SK-N-SH (cell line): ENCODE measurements around the gene TSC1. TPM values are rescaled to one million over a fixed set of nuclear protein-coding genes. Genes with fewer than 3 reads are reported as not detected.

Source experiments
- CTCF ChIA-PET: fragments of 300-600, 350-600 bp; formaldehyde crosslinking; extraction: SDS; loops from one replicate; lab custom pipeline; 2021; lab: Yijun Ruan, JAX
- POLR2A ChIA-PET: fragments of 350-600 bp; sonication (Branson Sonifier 250); formaldehyde crosslinking; extraction: SDS; loops from one replicate; lab custom pipeline; 2020; ENCODE audit warnings: antibody characterized with exemption, inconsistent platforms; lab: Yijun Ruan, JAX
- DNase-seq: peaks from one replicate; pipeline ENCODE4 v3.0.0; 2012
- H2AFZ ChIP-seq: fragments of 200-600 bp; sonication (generic); 2 replicates; pipeline ENCODE4 v1.8.1; 2016; ENCODE audit warnings: antibody characterized with exemption, mild to moderate bottlenecking, low read depth
- H3F3A ChIP-seq: fragments of 200-600 bp; sonication (generic); replicated peaks from 2 replicates; pipeline ENCODE3; 2016; ENCODE audit warnings: antibody characterized with exemption, mild to moderate bottlenecking; ENCODE audit not compliant: insufficient read depth
- H3K27ac ChIP-seq, 2 experiments: fragments of 200-500 bp in 1 of 2; fragments of 200-600 bp in 1 of 2; sonication (Bioruptor generic) in 1 of 2; sonication (generic), shearing (Covaris generic) in 1 of 2; 2 replicates each; pipeline versions ENCODE4 v1.5.1 to v1.6.1; 2014 to 2016; ENCODE audit warnings: low read depth in 2 of 2, inconsistent platforms in 1 of 2, low read length in 1 of 2, mild to moderate bottlenecking in 1 of 2, mixed read lengths in 1 of 2
- H3K27me3 ChIP-seq: fragments of 200-600 bp; sonication (generic), shearing (Covaris generic); 2 replicates; pipeline ENCODE4 v1.6.1; 2016; ENCODE audit warnings: mixed run types; ENCODE audit not compliant: insufficient read depth
- H3K36me3 ChIP-seq, 2 experiments: fragments of 200-500 bp in 1 of 2; fragments of 200-600 bp in 1 of 2; sonication (Bioruptor generic) in 1 of 2; sonication (generic) in 1 of 2; replicated peaks in 1 of 2; 2 replicates each; pipeline versions ENCODE3 to v1.5.1; 2014 to 2016; ENCODE audit warnings: low read length in 1 of 2, mild to moderate bottlenecking in 1 of 2; ENCODE audit not compliant: insufficient read depth in 2 of 2, control insufficient read depth in 1 of 2
- H3K4me1 ChIP-seq, 2 experiments: fragments of 200-500 bp in 1 of 2; fragments of 200-600 bp in 1 of 2; sonication (Bioruptor generic) in 1 of 2; sonication (generic), shearing (Covaris generic) in 1 of 2; 2 replicates each; pipeline versions ENCODE4 v1.5.1 to v1.6.1; 2014 to 2016; ENCODE audit warnings: low read depth in 1 of 2, low read length in 1 of 2, mixed run types in 1 of 2; ENCODE audit not compliant: insufficient read depth in 2 of 2, control insufficient read depth in 1 of 2
- H3K4me2 ChIP-seq: fragments of 200-600 bp; sonication (generic), shearing (Covaris generic); 2 replicates; pipeline ENCODE4 v1.6.1; 2017; ENCODE audit warnings: mixed run types
- H3K4me3 ChIP-seq, 2 experiments: fragments of 200-500 bp in 1 of 2; fragments of 200-600 bp in 1 of 2; sonication (Bioruptor generic) in 1 of 2; sonication (generic), shearing (Covaris generic) in 1 of 2; 2 replicates each; pipeline versions ENCODE4 v1.5.1 to v1.8.1; 2014 to 2016; ENCODE audit warnings: low read depth in 2 of 2, inconsistent platforms in 1 of 2, low read length in 1 of 2, mild to moderate bottlenecking in 1 of 2, mixed read lengths in 1 of 2, moderate library complexity in 1 of 2
- H3K79me2 ChIP-seq: fragments of 200-600 bp; sonication (generic); 2 replicates; pipeline ENCODE4 v1.8.1; 2017; ENCODE audit warnings: mild to moderate bottlenecking; ENCODE audit not compliant: insufficient read depth
- H3K9ac ChIP-seq: fragments of 200-600 bp; sonication (generic); 2 replicates; pipeline ENCODE4 v1.6.1; 2017; ENCODE audit warnings: mixed run types
- H3K9me2 ChIP-seq: fragments of 200-600 bp; sonication (generic); 2 replicates; pipeline ENCODE4 v1.6.1; 2017; ENCODE audit warnings: mixed run types
- H3K9me3 ChIP-seq: fragments of 200-600 bp; sonication (generic); 2 replicates; pipeline ENCODE4 v1.6.1; 2017; ENCODE audit warnings: mixed run types, mild to moderate bottlenecking, moderate library complexity
- H4K20me1 ChIP-seq: fragments of 200-600 bp; sonication (generic); 2 replicates; pipeline ENCODE4 v1.6.1; 2017; ENCODE audit warnings: mild to moderate bottlenecking, mixed run types; ENCODE audit not compliant: insufficient read depth
- EZH2phosphoT487 ChIP-seq: fragments of 200-600 bp; sonication (generic); IDR thresholded peaks from 2 replicates; pipeline ENCODE4 v1.6.1; 2017; ENCODE audit warnings: low read depth, mixed run types, mild to moderate bottlenecking, antibody characterized with exemption, moderate library complexity, borderline replicate concordance
- FOXM1 ChIP-seq: IDR thresholded peaks from 2 replicates; pipeline ENCODE4 v1.4.0; 2012; ENCODE audit warnings: low read depth, mild to moderate bottlenecking
- MEF2A ChIP-seq: IDR thresholded peaks from 2 replicates; pipeline ENCODE4 v1.4.0; 2012; ENCODE audit warnings: low read depth, borderline replicate concordance
- RCOR1 ChIP-seq: fragments of 150-350 bp; IDR thresholded peaks from 2 replicates; pipeline ENCODE4 v1.6.1; 2017; ENCODE audit warnings: antibody characterized with exemption, low read length
- RFX5 ChIP-seq: IDR thresholded peaks from 2 replicates; pipeline ENCODE4 v1.6.1; 2012; ENCODE audit warnings: mild to moderate bottlenecking, improper control_type of control experiment, low read length
- RXRA ChIP-seq: IDR thresholded peaks from 2 replicates; pipeline ENCODE4 v1.4.0; 2012; ENCODE audit warnings: low read depth, mild to moderate bottlenecking, borderline replicate concordance
- SMC3 ChIP-seq: IDR thresholded peaks from 2 replicates; pipeline ENCODE4 v1.6.1; 2012; ENCODE audit warnings: low read depth, low read length, improper control_type of control experiment
- TAF1 ChIP-seq: IDR thresholded peaks from 2 replicates; pipeline ENCODE4 v1.6.1; 2012; ENCODE audit warnings: low read depth, mild to moderate bottlenecking, low read length, moderate library complexity, borderline replicate concordance
- TCF12 ChIP-seq: IDR thresholded peaks from 2 replicates; pipeline ENCODE4 v1.4.0; 2012
- TEAD4 ChIP-seq: IDR thresholded peaks from 2 replicates; pipeline ENCODE4 v1.4.0; 2012; ENCODE audit warnings: mild to moderate bottlenecking, borderline replicate concordance; ENCODE audit not compliant: insufficient read depth
- YY1 ChIP-seq: IDR thresholded peaks from 2 replicates; pipeline ENCODE4 v1.4.0; 2012; ENCODE audit warnings: low read depth, mild to moderate bottlenecking
- WGBS: methylation state at CpG from one replicate; pipeline ENCODE4 v1.1.6; 2017; ENCODE audit warnings: low lambda C conversion rate; 5-methylcytosine and 5-hydroxymethylcytosine counted together
- polyA plus RNA-seq, 3 experiments: library from polyadenylated mRNA; depleted of rRNA; stranded (reverse); fragments of >200 nt; gene quantifications; 2 replicates each; pipeline ENCODE4 v1.2.3, GENCODE V29; 2012
- TF ChIP-seq, protein P1 (sequence below): fragments of 150-350 bp; IDR thresholded peaks from 2 replicates; pipeline ENCODE4 v1.6.1; 2017; ENCODE audit warnings: antibody characterized with exemption, low read length, low read depth, borderline replicate concordance
- TF ChIP-seq, protein P2 (sequence below): IDR thresholded peaks from 2 replicates; pipeline ENCODE4 v1.4.0; 2012; ENCODE audit warnings: low read depth
- TF ChIP-seq, protein P3 (sequence below): IDR thresholded peaks from 2 replicates; pipeline ENCODE4 v1.4.0; 2012; ENCODE audit warnings: low read depth, borderline replicate concordance
- TF ChIP-seq, protein P4 (sequence below): fragments of 200-600 bp; sonication (generic); IDR thresholded peaks from 2 replicates; pipeline ENCODE4 v1.6.1; 2017; ENCODE audit warnings: antibody characterized with exemption, mild to moderate bottlenecking, moderate library complexity
- TF ChIP-seq, protein P5 (sequence below): IDR thresholded peaks from 2 replicates; pipeline ENCODE4 v1.6.1; 2012; ENCODE audit warnings: mild to moderate bottlenecking, low read depth, low read length, moderate library complexity
- TF ChIP-seq, protein P6 (sequence below): fragments of 150-350 bp; IDR thresholded peaks from 2 replicates; pipeline ENCODE4 v1.6.1; 2016; ENCODE audit warnings: mild to moderate bottlenecking, low read depth, low read length

TSC1 gene
- polyA plus RNA-seq, 1 of the 3 experiments (the other 2 are of a cell fraction) = 18.3 TPM

DNA sequence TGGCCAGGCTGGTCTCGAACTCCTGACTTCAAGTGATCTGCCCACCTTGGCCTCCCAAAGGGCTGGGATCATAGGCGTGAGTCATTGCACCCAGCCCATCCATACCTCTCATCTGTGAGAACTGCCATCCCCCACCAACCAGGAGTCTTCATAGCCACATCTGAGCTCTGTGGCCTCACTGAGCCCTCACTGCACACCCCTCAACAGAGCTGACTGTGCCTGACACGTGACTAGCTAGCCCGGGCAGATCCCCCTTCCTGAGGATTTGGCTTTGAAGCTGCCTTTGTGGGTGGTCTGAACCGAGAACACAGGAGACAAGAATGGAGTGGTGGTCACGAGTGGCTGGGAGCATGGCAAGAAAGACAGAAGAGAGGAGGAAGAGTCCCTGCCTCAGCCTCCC is 81.9 kb downstream of the TSC1 start:
- POLR2A ChIA-PET = no interaction called here
- Histone ChIP-seq H3K4me1 (peaks cover 0 to 18% of the 10 kb centered on the region in 2 experiments; a peak in 1 of 4 replicates), H3K27ac (no peak overlapping the region), H3K79me2 (no peaks in the 10 kb centered on the region), H3K9me2 (no peaks in the 10 kb centered on the region), H3K4me3 (no peak overlapping the region), H4K20me1 (no peaks in the 10 kb centered on the region), H3K9ac (no peak overlapping the region), H2AFZ (no peak overlapping the region), H3K9me3 (no peaks in the 10 kb centered on the region), H3K27me3 (no peaks in the 10 kb centered on the region), H3K36me3 (no peaks in the 10 kb centered on the region), H3F3A (no peaks in the 10 kb centered on the region), H3K4me2 (no peak overlapping the region)
- DNase-seq = no peak
- CTCF ChIA-PET = interaction anchor here (0.6 to 1.6 kb wide), 4 partner anchors 10 to 730 kb away, joined by 3 to 4 read pairs (median 4); no protein-coding TSS in a partner anchor
- TF ChIP-seq, protein P1, sequence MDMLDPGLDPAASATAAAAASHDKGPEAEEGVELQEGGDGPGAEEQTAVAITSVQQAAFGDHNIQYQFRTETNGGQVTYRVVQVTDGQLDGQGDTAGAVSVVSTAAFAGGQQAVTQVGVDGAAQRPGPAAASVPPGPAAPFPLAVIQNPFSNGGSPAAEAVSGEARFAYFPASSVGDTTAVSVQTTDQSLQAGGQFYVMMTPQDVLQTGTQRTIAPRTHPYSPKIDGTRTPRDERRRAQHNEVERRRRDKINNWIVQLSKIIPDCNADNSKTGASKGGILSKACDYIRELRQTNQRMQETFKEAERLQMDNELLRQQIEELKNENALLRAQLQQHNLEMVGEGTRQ = no peak
- WGBS = 75% methylated on average over 6 of the region's 6 CpGs

DNA sequence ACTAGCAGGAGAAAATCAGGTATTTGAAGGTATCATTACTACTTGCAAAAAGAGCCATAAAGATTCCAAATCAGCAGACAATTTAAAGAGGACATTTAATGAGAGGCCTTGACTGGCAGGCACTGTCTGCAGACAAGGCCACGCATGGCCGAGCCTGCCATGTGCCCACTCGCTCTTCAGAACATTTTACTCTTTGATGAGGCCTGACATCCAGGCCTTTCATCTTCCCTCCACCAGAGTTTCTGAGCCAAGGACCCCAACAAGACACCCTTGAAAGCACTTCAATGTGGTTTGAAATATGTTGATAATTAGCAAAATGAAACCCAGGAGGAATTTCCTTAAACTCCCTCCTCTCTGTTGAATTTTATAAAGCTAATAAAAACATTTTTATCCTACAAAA is 82.8 kb downstream of the TSC1 start:
- WGBS = 82% methylated on average over 3 of the region's 3 CpGs
- Histone ChIP-seq H3K9ac (no peak overlapping the region), H3K9me3 (no peaks in the 10 kb centered on the region), H3K36me3 (no peaks in the 10 kb centered on the region), H2AFZ (no peak overlapping the region), H3K4me1 (peaks cover 0 to 22% of the 10 kb centered on the region in 2 experiments; a peak in 1 of 4 replicates), H3K4me3 (no peak overlapping the region), H3K27ac (no peak overlapping the region), H3K79me2 (no peaks in the 10 kb centered on the region), H3K27me3 (no peaks in the 10 kb centered on the region), H3F3A (no peaks in the 10 kb centered on the region), H3K4me2 (no peak overlapping the region), H4K20me1 (no peaks in the 10 kb centered on the region), H3K9me2 (no peaks in the 10 kb centered on the region)
- CTCF ChIA-PET = interaction anchor here (0.6 to 1.8 kb wide), 5 partner anchors 10 to 729 kb away, joined by 3 to 5 read pairs (median 4); no protein-coding TSS in a partner anchor
- no peak for TF ChIP-seq EZH2phosphoT487
- TF ChIP-seq, protein P2, sequence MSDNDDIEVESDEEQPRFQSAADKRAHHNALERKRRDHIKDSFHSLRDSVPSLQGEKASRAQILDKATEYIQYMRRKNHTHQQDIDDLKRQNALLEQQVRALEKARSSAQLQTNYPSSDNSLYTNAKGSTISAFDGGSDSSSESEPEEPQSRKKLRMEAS = no peak
- TF ChIP-seq FOXM1 = no peak
- no peak for TF ChIP-seq TAF1
- TF ChIP-seq, protein P3, sequence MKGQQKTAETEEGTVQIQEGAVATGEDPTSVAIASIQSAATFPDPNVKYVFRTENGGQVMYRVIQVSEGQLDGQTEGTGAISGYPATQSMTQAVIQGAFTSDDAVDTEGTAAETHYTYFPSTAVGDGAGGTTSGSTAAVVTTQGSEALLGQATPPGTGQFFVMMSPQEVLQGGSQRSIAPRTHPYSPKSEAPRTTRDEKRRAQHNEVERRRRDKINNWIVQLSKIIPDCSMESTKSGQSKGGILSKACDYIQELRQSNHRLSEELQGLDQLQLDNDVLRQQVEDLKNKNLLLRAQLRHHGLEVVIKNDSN = no peak
- no peak for TF ChIP-seq RCOR1
- TF ChIP-seq, protein P1 = no peak
- TF ChIP-seq RXRA = no peak
- TF ChIP-seq, protein P4, sequence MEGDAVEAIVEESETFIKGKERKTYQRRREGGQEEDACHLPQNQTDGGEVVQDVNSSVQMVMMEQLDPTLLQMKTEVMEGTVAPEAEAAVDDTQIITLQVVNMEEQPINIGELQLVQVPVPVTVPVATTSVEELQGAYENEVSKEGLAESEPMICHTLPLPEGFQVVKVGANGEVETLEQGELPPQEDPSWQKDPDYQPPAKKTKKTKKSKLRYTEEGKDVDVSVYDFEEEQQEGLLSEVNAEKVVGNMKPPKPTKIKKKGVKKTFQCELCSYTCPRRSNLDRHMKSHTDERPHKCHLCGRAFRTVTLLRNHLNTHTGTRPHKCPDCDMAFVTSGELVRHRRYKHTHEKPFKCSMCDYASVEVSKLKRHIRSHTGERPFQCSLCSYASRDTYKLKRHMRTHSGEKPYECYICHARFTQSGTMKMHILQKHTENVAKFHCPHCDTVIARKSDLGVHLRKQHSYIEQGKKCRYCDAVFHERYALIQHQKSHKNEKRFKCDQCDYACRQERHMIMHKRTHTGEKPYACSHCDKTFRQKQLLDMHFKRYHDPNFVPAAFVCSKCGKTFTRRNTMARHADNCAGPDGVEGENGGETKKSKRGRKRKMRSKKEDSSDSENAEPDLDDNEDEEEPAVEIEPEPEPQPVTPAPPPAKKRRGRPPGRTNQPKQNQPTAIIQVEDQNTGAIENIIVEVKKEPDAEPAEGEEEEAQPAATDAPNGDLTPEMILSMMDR = no peak
- TF ChIP-seq YY1 = no peak
- no peak for TF ChIP-seq TCF12
- TF ChIP-seq, protein P5, sequence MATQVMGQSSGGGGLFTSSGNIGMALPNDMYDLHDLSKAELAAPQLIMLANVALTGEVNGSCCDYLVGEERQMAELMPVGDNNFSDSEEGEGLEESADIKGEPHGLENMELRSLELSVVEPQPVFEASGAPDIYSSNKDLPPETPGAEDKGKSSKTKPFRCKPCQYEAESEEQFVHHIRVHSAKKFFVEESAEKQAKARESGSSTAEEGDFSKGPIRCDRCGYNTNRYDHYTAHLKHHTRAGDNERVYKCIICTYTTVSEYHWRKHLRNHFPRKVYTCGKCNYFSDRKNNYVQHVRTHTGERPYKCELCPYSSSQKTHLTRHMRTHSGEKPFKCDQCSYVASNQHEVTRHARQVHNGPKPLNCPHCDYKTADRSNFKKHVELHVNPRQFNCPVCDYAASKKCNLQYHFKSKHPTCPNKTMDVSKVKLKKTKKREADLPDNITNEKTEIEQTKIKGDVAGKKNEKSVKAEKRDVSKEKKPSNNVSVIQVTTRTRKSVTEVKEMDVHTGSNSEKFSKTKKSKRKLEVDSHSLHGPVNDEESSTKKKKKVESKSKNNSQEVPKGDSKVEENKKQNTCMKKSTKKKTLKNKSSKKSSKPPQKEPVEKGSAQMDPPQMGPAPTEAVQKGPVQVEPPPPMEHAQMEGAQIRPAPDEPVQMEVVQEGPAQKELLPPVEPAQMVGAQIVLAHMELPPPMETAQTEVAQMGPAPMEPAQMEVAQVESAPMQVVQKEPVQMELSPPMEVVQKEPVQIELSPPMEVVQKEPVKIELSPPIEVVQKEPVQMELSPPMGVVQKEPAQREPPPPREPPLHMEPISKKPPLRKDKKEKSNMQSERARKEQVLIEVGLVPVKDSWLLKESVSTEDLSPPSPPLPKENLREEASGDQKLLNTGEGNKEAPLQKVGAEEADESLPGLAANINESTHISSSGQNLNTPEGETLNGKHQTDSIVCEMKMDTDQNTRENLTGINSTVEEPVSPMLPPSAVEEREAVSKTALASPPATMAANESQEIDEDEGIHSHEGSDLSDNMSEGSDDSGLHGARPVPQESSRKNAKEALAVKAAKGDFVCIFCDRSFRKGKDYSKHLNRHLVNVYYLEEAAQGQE = no peak
- no peak for TF ChIP-seq MEF2A
- no peak for TF ChIP-seq TEAD4
- TF ChIP-seq SMC3 = no peak
- TF ChIP-seq, protein P6, sequence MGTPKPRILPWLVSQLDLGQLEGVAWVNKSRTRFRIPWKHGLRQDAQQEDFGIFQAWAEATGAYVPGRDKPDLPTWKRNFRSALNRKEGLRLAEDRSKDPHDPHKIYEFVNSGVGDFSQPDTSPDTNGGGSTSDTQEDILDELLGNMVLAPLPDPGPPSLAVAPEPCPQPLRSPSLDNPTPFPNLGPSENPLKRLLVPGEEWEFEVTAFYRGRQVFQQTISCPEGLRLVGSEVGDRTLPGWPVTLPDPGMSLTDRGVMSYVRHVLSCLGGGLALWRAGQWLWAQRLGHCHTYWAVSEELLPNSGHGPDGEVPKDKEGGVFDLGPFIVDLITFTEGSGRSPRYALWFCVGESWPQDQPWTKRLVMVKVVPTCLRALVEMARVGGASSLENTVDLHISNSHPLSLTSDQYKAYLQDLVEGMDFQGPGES = no peak
- TF ChIP-seq RFX5 = no peak
- DNase-seq = no peak
- POLR2A ChIA-PET = interaction anchor here (0.8 kb wide), 1 partner anchor 56 kb away, joined by 3 read pairs; no protein-coding TSS in a partner anchor
